ENCODE measurements around the gene TULP3.

GRCh38 chr12:2939191-2939590 is 48.5 kb downstream of the TULP3 start:
- TF ChIP-seq CTCF (IDR thresholded peaks at IDR 0.05; ENCODE audit: control extremely low read depth in 1 of 3, insufficient read depth in 1 of 3, low read depth in 1 of 3, low read length in 3 of 3) (no peak), BRCA1 (IDR thresholded peaks at IDR 0.05; ENCODE audit: low read depth, low read length) (no peak), EZH2 (IDR thresholded peaks at IDR 0.05; ENCODE audit: low read depth, low read length, severe bottlenecking) (no peak), YY1 (IDR thresholded peaks at IDR 0.05; ENCODE audit: low read depth, low read length) (no peak), E2F6 (IDR thresholded peaks at IDR 0.05) (no peak), EP300 (IDR thresholded peaks at IDR 0.05; ENCODE audit: borderline replicate concordance in 1 of 2, low read depth in 2 of 2, low read length in 2 of 2) (no peak), TAF1 (IDR thresholded peaks at IDR 0.05; ENCODE audit: low read depth, low read length) (no peak), ATF2 (IDR thresholded peaks at IDR 0.05; ENCODE audit: low read length) (no peak), POLR2A (IDR thresholded peaks at IDR 0.05; ENCODE audit: control extremely low read depth in 1 of 2, low read depth in 2 of 2, low read length in 2 of 2) (no peak), POLR2AphosphoS5 (IDR thresholded peaks at IDR 0.05; ENCODE audit: low read depth, low read length) (no peak), SP1 (IDR thresholded peaks at IDR 0.05; ENCODE audit: low read depth, low read length) (no peak), JUND (IDR thresholded peaks at IDR 0.05; ENCODE audit: low read length) (no peak)
